HG03558 (cell line): ENCODE measurements around the gene RCAN2.
A peak's percentile ranks its signal among the peaks of the same experiment; 100 is the strongest.

Source experiments
- ATAC-seq: cut with Tn5 transposase; IDR thresholded peaks from one replicate; pipeline ENCODE4 v1.9.1; 2021; ENCODE audit warnings: moderate number of reproducible peaks; ENCODE audit not compliant: unreplicated experiment; ENCODE audit errors: extremely low read depth

RCAN2 gene

DNA sequence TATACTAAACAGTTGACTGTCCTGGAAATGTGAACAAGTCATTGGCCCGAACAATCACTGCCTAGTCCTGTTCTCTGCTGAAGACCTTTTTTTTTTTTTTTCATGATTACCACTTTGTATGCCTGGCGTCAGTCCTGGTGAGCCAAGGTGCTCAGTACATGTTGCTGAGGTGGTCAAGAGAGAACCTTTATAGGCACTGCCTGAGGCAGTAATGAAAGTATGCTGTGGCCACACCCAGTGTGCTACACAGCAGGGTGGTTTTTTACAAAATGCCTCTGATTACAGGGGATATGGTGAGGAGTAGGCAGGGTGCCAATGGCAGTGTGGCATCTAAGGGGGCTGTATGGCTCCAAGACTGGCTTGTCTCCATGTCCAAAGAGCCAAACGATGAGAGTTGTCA, 185.4 kb downstream of the RCAN2 start:
- ATAC-seq: no peak

DNA sequence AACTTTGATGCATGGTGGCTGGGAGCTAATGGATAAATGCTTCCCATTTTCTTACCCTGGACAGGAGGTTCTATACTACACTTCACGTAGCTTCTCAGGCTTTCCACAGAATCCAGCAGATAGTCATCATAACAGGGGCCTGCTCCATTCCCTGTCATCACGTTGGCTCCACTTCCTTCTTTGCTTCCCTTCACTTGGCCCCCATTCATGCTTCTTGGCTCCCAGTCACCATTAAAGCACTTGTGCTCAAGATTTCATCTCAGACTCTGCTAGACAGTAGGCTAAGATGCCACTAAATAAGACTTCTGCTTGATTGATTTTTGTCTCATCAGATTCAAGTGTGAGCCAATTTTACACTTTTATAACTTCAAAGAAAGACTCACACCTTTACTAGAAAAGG, 186.0 kb downstream of the RCAN2 start:
- ATAC-seq: no peak

DNA sequence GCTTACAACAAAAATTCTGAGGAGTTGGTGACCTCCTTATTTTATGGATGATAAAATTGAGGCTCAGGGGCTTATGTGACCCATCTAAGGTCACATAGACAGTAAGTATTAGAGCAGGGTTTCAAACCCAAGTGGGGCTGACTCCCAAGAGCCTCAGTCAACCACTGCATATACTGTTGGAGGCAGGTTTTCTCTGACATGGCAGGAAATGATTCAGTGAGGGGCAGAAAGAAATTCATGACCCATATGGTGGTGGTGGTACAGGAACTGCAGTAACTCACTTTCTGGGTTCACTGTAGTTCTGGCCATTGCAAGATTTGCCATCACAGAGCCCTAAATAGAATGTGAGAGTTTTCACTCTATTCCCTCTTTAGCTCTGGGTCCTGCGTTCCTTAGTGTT, 188.4 kb downstream of the RCAN2 start:
- ATAC-seq: no peak

DNA sequence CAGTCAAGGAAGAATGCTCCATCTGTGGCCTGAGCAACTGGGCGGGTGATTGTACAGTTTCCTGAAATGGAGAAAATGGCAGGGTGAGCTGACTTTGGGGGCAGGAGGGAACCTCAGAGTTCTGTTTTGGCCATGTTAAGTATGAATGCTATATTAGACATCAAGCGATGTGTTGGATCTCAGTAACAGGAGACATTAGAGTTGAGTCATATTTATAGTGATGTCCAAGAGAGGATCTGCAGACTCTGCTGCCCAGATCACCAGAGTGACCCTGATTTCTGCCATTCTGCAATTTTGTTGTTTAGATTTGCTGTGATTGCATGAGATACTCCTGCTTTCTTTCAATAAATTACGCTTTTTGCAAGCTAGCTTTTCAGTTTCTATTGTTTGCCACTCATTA, 189.1 kb downstream of the RCAN2 start:
- ATAC-seq: no peak

DNA sequence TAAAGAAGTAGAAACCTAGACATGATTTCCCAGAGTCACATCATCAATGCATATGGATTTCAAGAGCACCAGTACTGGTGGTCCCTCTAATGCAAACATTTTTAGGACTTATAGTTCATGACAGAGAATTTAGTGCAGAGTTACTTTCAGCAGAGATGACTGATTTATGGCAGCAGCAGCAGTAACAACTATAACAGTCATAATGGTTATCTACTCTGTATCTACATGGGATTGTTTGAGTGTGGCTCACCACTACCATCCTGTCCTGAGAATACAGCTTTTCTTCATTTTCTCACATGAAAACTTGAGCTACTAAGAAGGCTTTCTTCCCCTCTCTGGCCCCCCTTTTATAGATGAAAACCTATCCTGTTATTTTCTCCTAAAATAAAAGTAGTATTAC, 192.0 kb downstream of the RCAN2 start:
- no peak for ATAC-seq

DNA sequence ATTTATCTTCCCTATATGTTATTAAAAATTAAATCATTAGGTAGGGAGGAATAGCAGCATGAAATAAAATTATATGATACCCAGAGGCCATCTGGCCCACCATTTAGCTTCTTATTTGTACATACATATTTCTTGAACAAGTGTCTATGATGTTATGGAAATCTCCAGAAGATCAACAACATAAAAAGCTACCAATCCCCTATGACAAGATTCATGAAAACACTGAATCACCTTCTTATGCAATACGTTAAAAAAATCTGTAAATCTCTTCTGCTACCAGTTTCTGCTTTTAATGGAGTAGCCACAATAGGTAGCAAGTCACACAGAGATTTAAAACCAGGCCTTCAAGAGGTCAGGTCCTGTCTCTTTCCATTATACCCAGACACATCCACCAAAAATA, 194.7 kb downstream of the RCAN2 start:
- no peak for ATAC-seq

DNA sequence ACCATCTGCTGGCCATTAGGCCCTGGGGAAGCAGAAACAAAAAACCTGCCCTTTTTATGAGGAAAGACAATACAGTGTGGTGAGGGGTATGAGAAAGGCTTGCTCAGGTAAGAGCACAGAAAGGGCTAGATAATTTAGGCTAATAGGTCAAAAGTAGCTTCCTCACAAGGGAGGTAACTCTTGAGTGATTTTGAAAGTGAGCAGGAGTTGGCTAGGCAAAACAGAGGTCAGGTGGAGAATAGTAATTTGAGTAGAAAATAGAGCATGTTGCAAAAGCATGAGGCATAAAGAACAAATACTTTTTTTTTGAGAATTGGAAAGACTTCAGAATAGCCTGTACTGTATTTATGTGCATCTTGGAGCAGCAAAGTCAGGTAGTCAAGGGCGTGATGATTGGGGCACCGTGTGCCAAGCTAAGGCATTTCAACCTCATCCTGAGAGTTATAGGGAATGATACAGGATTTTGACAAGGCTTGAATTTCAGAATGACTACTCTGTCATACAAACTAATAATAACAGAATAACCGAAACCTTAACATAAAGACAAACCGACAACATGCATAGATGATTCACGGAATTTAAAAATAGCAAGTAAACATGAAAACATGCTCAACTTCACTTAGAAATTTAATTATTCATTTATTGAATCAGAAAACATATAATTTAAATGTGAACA, 197.5 kb downstream of the RCAN2 start:
- peak; percentile 92 for ATAC-seq

DNA sequence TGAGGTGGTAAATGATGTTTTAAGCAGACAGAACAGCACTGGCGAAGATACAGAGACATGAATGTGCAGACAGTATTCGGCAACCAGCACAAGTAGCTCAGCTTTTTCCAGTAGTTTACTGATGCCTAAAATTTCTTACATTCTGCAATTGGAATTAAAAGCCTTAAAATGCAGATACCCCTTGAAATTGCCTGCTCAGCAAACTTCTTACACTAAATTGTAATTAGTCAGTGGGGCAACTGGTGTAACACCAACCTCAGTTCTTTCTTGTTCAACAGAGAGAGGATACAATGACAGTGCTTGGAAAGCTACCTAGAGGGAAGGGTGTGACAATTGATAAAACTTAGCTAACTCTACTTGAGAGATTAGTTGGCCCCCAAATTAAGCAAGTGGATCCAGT, 199.4 kb downstream of the RCAN2 start:
- no peak for ATAC-seq

DNA sequence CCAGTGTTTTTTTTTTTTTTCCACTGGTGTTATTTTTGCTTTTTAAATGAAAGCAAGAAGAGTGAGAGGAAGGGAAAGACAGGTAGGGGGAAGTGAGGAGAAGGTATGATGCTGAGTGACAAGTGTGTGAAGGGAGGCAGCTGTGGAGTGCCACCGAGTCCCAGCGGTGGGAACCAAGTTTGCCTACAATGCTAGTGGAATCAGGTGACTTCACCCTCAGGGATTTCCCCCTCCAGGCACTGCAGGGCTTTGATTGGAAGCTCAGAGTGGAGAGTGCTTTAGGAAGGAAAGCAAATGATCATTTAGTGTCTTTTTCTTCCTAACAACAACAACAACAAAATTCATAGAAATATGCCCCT, 200.0 kb downstream of the RCAN2 start:
- no peak for ATAC-seq

DNA sequence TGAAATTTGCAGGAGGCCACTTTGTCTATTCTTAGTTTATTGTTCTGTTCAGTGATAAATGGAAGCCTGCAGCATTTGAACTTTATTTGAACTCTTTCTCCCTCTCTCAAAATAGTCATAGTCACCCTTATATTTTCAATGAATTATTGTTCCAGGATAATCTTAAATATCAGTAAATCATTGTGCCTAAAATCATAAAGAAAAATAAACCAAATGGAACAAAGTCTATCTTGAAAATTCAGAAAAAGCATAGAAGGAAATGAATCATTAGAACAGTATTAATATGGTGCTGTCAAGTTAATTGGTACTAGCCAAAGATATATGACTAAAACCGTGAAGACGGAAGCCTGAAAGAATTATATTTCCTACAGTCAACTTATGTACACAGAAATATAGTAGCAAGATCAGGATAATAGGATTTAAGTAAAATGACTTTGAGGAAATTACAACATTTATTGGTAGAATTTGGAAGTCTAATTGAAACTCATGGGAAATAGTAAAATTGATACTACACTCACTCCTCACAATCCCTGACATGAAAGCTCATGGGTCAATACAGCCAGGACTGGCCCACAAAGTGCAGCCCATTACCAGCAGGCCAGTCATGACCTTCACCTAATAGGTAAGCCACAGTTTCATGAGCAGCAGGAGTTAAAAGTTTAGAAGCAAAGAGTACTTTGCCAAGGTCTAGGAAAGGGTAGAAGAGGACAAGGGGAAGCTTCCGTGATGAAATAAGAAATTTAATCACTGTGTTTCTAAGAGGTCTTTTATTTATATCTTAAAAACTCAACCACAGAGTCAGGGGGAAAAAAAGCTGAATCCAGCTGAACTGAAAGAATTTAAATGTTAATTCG, 200.6 kb downstream of the RCAN2 start:
- no peak for ATAC-seq

DNA sequence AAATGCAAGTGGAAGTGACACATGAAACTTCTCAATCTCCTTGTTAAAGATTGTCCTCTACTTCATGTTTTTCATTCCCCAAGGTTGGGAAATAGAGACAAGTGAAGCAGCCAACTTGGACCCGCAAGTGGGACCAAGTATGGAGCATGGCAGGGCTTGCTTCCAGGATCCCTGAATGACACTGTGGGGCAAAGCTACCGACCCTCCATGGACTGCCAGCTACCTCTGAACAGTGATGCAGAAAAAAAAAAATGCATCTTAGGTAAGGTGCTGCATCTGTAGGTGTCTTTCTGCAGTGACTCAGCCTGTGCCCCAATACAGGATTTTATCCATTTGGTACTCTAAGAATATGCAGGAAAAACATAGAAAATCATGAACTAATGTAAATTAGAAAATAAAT, 201.4 kb downstream of the RCAN2 start:
- no peak for ATAC-seq

DNA sequence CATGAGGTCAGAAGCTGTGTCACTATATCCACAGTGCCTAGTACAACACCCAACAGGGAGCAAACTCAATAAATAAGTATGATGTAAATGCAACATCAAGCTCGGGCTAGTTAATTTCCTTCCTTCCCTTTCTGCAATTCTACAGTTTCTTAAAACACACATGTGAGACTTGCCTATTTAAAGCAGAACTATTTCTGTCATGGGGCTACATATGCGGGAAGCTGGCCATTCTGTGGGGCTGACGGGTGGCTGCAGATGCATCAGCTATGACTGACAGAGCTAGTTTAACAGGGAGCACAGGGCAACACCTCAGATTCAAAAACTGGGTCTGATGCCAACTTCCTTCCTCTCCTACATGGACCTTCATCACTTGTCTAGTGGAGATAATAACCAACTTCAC, 202.4 kb downstream of the RCAN2 start:
- ATAC-seq: no peak

DNA sequence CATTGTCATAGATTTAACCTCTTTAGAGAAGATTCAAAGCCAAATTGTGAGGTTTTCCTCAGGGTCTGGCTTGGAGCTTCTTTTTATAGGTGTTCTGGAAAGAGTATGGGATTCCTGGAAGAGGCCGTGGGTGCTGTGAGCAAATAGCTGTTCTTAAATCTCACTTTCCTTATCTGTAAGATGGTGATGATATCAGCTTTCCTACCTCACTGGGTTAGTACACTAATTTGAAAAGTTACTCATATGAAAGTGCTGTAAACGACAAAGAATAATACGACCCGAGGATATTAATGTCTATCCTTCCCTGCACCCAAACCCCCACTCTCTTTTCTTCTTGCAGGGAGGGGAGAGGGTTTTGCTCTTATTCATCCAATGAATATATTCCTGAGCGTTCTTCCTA, 203.6 kb downstream of the RCAN2 start:
- no peak for ATAC-seq

DNA sequence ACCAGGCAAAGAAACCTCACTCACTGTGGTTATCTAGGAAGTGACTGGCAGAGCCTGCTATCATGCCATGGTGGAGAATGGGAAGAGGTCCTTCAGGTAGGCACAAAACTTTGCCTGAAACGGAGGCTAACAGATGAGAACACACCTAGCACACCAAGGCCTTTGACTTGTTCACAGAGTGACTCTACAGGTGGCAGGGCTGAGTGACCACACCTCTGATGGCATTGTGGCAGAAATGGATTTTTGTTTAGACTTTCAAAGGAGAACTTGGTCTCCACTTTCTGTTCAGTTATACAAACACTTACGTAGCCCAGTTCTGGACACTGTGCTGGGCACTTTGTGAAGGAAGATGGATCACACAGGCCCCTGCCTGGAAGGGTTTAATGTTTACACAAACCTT, 204.2 kb downstream of the RCAN2 start:
- ATAC-seq: no peak

DNA sequence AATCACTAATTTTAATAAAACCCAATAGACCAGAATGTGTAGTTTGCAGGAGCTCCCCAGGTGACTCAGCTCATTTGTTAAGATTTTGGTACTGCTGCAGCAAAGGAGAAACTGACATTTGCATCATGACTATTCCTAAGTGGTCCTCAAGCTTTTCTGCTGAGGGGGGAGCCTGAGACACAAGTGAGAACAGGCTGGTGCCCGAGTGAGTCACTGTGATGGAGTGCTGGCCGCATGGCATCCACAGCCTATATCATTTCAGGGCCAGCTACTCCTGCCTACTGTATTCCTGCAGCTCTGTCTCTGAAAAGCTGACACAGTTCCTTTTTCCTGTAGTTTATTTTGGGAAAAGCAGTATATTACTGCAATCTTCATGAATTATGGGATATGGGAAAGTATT, 206.8 kb downstream of the RCAN2 start:
- no peak for ATAC-seq

DNA sequence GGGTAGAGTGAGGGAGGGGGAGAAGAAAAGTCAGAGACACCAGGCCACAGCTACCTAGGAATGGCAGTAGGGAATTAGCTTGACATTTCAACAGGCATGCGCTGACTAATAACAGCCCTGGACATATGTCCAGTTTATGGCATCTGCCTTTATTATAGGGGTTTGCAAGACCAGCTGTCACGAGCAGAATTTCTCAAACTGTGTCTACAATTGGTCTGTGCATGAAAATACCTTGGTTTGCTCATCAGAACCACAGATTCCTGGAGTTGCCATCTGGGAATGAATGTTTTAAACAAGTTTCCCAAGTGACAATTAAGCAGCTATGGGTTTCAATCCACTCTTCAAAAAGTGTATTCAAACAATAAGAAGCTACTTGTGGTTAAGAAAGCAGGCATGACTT, 210.1 kb downstream of the RCAN2 start:
- ATAC-seq: no peak

DNA sequence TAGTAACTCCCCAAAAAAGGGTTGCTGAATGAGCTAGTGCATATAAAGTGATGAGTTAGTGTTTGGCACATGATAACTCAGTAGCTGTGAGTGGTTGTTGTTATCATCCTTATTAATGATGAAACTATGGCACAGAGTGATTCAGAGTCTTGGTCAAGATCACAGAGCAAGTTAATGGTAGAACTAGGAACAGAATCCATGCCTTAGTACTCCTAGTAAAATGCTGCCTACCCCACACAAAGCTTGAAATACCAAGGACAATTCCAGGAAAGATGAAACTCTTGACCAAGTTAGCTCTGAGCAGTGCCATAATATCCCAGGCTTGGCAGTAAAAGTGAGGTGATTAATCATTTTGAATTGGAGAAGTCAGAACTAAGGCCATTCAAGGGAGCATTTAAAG, 211.4 kb downstream of the RCAN2 start:
- ATAC-seq: no peak

DNA sequence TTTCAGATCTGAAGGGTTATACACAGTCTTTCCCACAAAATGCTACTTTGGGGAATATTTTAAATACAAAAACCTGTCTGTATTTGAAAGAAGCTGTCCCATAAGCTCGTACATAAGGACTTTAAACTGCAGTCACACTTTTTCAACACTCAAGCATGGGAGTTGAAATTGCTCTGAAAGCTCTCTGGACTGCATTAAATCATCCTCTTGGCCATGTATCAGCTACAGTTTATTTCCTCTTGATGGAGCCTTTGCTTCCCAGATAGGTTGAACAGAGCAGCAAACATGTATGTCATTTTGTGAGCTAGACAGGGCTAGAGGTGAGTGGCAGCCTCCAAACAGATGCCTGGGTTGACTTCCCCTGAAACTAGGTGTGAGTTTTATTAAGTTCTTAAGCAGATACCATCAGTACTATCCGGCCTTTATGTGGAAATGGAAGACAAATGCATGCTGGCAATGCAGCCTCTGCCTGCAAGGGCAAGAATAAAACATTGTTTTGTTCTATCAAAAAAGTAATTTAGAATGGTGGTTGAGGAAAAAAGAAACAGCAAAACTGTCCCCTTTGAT, 214.6 kb downstream of the RCAN2 start:
- ATAC-seq: no peak

DNA sequence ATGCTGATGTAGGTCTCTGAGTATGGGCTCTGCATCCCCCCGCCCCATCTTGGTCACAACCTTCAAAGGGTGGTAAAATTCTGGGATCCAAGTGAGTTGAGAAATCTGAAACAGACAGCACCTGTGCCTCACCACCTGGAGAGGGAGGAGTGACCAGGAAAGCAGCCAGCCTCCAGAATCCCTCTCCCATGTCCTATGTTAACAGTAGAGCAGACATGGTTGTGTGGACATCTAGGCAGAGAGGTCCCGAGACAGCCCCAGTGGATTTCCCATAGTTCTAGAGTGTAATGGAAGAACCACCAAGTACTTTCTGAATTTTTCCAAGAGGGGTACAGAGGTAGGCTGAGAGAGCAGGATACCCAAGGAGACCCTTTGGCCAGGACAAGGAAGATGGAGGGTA, 216.7 kb downstream of the RCAN2 start:
- no peak for ATAC-seq

DNA sequence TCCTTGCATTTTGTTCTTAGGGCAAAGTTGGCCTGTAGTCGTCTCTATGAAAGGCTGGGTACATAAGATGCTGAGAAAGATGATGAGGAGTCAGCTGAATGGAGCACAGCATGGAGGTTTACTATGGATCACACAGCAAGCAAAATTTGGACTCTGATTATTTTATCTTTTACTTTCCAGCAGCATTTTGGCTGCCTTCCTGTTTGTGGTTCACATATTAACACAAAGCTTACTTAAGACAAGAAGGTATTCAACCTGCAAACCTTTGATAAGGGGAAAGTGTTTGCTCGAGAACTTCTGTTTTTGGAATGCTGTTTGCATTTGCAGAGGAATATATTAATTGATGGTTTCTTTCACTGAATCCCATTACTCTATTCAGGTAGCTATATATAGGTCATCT, 217.3 kb downstream of the RCAN2 start:
- no peak for ATAC-seq

DNA sequence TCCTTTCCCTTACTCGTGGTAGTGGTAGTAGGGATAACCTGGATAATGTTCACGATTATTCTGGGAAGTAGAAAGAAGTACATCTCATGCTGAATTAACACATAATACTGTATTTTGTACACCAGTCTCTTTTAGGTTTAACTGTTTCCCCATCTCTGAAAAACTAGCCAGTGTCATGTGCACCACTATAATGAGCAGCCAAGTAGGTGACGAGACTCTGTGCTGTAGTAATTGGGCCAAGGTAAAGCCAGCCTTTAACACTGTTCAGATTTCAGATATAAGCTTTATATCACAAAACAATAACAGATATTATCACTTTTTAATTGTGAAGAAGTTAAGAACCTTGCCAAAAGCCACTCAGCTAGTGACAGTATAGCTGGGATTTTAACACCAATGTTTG, 219.5 kb downstream of the RCAN2 start:
- no peak for ATAC-seq

DNA sequence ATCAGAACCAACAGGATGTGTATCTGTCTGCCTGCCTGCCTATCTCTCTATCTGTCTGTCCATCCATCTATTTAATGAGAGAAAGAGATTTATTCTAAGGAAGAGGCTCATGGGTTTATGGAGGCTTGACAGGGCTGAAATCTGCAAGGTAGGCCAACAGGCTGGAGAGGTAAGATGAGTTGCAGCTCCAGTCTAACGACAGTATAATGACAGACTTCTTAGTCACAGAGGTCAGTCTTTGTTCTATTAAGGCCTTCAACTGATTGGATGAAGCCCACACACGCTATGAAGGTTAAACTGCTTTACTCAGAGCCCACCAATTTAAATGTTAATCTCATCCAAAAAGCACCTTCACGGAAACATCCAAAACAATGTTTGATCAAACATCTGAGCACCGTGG, 220.1 kb downstream of the RCAN2 start:
- ATAC-seq: no peak
